Measurements from ENCODE around the gene MRTFB.

Gene MRTFB

DNA sequence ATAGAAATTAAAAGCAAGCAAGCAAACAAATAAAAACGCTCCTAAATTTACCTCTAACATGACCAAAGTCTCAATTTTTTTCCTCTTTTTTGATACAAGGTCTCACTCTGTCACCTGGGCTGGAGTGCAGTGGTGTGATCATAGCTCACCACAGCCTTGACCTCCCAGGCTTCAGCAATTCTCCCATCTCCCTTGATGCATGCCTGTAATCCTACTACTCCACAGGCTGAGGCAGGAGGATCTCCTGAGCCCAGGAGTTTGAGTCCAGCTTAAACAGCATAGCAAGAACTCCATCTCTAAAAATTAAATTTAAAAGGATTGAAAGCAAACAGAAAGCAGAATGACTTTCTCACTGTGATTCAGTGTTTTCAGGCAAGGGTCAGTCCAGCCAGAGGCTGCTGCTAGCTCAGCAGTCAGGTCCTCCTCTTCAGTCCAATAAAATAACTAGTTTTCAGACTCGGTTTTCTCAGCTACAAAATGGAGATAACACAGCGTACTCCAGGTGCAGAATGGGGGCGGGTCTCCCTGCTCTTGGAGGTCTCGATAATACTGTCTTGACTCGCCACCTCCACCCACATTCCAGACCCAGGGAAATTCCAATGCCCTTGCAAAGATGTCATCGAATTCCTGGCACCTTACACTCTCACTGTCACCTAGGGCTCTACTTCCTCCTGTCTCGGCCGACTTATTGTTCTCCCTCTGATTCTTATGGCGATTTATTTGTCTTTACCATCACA lies 20.7 kb upstream of the MRTFB start:
- FAIRE-seq: no peak
- DNase-seq (ENCODE audit: insufficient read length, low spot score): no peak
- no peak for TF ChIP-seq CTCF (IDR thresholded peaks at IDR 0.05; ENCODE audit: insufficient read depth, missing control alignments)

GRCh38 chr16:14051103-14051729 lies 19.9 kb upstream of the MRTFB start:
- DNase-seq (ENCODE audit: insufficient read length, low spot score): no peak
- no peak for FAIRE-seq
- TF ChIP-seq CTCF (IDR thresholded peaks at IDR 0.05; ENCODE audit: insufficient read depth, missing control alignments): no peak

GRCh38 chr16:14056970-14057369 lies 14.1 kb upstream of the MRTFB start:
- DNase-seq (ENCODE audit: insufficient read length, low spot score) (no peak), FAIRE-seq (no peak)
- TF ChIP-seq CTCF (IDR thresholded peaks at IDR 0.05; ENCODE audit: insufficient read depth, missing control alignments): no peak

DNA sequence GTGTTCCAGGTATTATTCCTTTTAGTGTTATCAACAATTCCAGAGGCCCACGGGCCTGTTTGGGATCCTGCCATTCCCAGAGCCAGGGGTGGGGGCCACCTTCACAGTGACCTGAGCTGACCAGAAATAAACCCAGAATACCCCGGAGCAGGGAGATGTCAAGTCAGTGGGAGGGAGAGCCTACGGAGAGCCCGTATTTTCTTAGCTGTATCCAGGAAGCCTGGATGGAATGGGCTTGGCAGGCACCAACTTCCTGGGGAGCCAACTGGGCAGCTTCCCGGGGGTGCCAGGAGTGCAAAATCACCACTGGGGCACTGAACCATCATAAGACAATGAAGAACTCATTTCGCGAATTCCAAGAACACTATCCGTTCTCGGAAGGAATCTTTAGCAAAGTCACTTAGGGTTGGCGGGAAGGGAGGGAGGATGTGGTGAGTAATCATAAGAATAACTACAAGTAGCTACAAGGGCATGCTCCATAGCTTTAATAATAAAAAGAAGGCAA lies 13.2 kb upstream of the MRTFB start:
- FAIRE-seq (no peak), DNase-seq (ENCODE audit: insufficient read length, low spot score) (no peak)
- no peak for TF ChIP-seq CTCF (IDR thresholded peaks at IDR 0.05; ENCODE audit: insufficient read depth, missing control alignments)

DNA sequence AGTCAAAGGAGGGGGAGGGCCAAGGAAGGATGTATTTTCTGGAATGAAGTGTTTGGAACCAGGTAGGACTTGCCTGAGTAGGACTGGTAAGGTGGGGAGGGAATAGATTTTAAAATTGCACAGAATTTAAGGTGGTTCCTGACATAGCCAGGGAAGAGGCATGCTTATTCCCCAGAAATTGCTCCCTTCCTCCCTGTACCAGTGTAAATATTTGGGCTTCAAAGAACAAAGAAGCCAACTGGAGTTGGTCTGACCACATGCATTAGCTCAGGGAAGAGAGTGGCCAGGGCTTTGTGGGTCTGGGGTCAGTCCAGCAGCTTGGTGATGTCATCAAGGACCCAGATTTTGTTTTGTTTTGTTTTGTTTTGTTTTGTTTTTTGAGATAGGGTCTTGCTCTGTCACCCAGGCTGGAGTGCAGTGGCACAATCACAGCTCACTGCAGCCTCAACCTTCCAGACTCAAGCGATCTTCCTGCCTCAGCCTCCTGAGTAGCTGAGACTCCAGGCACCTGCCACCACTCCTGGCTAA lies 9.3 kb upstream of the MRTFB start:
- FAIRE-seq (no peak), DNase-seq (ENCODE audit: insufficient read length, low spot score) (no peak)
- no peak for TF ChIP-seq CTCF (IDR thresholded peaks at IDR 0.05; ENCODE audit: insufficient read depth, missing control alignments)

GRCh38 chr16:14062261-14062660 lies 8.9 kb upstream of the MRTFB start:
- FAIRE-seq: no peak
- TF ChIP-seq CTCF (IDR thresholded peaks at IDR 0.05; ENCODE audit: insufficient read depth, missing control alignments): no peak
- DNase-seq (ENCODE audit: insufficient read length, low spot score): no peak

All from D721Med (cell line).